ENCODE measurements around the gene GPR37L1. TPM values are rescaled to one million over a fixed set of nuclear protein-coding genes. Genes with fewer than 3 reads are reported as not detected.
A peak's percentile ranks its signal among the peaks of the same experiment; 100 is the strongest.
"Not testable (repeated sequence)": the region's sequence is repeated elsewhere in the genome, so short reads cannot be mapped to it uniquely, and the experiment has no call there.

The GPR37L1 gene
- total and polyA plus RNA-seq, 10 of the 15 experiments (the other 5 are each of a cell fraction or from before 2014, with no cell fraction given): under 0.01 to 0.08 (median 0.02) TPM; not detected in 5

DNA sequence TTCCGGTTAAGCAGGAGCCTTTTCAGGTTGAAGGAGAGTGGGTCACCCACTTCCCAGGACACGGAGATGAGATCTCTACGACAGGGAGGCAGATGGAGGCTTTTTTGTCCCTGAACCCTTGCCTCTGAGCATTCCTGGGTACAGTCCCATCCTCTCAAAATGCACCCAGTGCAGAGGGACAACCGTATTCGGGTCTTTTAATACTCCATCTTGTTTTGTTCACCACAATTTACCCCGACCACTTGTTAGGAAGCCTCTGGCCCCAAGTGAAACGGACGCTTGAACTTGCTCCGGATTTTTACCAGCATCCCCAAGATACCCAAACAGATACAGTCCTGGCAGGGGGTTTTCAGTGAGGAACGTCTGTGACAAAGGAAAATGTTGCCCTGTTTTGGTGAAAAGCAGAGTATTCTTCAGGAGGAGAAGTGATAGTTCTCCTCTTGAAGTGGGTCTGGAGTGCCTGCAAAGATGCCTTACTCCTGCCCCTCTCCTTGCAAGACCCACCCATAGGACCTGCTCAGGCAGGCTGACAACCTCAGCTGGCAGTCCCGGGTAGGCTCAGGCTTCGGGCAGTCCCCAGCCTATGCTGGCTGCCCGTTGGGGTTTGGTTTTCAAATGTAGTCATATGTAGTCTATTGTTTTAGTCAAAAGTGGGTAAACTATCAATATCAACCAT, 22.5 kb downstream of the GPR37L1 start:
- ChIA-PET SMC1A (ENCODE audit: uncharacterized antibody, unreplicated experiment) (interaction anchor here (1.2 kb wide), 1 partner anchor 11 kb away, joined by 3 read pairs; no protein-coding TSS in a partner anchor), CTCF (interaction anchor here (0.8 to 3.5 kb wide), 4 partner anchors 9 to 48 kb away, joined by 5 to 25 read pairs (median 10); partner anchors contain the start of genes LGR6 and PTPN7), RAD21 (ENCODE audit: unreplicated experiment) (interaction anchor here (1.4 kb wide), 1 partner anchor 17 kb away, joined by 3 read pairs; no protein-coding TSS in a partner anchor), POLR2A (interaction anchor here (1.2 kb wide), 1 partner anchor 10 kb away, joined by 7 read pairs; no protein-coding TSS in a partner anchor)
- peaks cover 8 to 10% of the 10 kb centered on the region in 2 experiments; a peak in 3 of 4 replicates for H3K36me3 ChIP-seq (ENCODE audit: control insufficient read depth in 2 of 2, insufficient read depth in 2 of 2, low read length in 1 of 2)
- intact Hi-C loops (cut with micrococcal nuclease; ENCODE audit: unreplicated experiment): no loop called here
- H2AFZ ChIP-seq (ENCODE audit: control insufficient read depth, low read depth, low read length): peak overlapping the region; percentile 33
- no peaks in the 10 kb centered on the region for H4K20me1 ChIP-seq (ENCODE audit: control insufficient read depth, insufficient read depth)
- H3K4me2 ChIP-seq (ENCODE audit: control insufficient read depth, insufficient read depth): peak overlapping the region; percentile 60
- BruUV-seq (replicated peaks): no TSS peak
- no peak for DNase-seq (ENCODE audit: low read depth, low spot score)
- H3K27me3 ChIP-seq (replicated peaks in 1 of 2; ENCODE audit: control insufficient read depth in 2 of 2, insufficient read depth in 2 of 2, low read length in 1 of 2): no peaks in the 10 kb centered on the region
- no peak overlapping the region for H3K27ac ChIP-seq (ENCODE audit: control insufficient read depth, insufficient read depth)
- no peaks in the 10 kb centered on the region for H3K9me3 ChIP-seq (replicated peaks; ENCODE audit: control insufficient read depth, insufficient read depth, low read length)
- in situ Hi-C loops (cut with MboI): no loop called here
- TF ChIP-seq JUNB (IDR thresholded peaks at IDR 0.05): 0 out of 2 replicates have a peak, but pooled peaks have one; percentile 17
- TF ChIP-seq, protein P1, sequence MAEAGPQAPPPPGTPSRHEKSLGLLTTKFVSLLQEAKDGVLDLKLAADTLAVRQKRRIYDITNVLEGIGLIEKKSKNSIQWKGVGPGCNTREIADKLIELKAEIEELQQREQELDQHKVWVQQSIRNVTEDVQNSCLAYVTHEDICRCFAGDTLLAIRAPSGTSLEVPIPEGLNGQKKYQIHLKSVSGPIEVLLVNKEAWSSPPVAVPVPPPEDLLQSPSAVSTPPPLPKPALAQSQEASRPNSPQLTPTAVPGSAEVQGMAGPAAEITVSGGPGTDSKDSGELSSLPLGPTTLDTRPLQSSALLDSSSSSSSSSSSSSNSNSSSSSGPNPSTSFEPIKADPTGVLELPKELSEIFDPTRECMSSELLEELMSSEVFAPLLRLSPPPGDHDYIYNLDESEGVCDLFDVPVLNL (IDR thresholded peaks at IDR 0.05; ENCODE audit: low read depth, low read length): no peak
- no peak for TF ChIP-seq MTA2 (IDR thresholded peaks at IDR 0.05; ENCODE audit: low read depth)
- TF ChIP-seq POLR2A (IDR thresholded peaks at IDR 0.05; ENCODE audit: low read depth, low read length): peak; percentile 37; the same call in 1 of the 2 replicates
- no peak for TF ChIP-seq IRF4 (IDR thresholded peaks at IDR 0.05; ENCODE audit: low read depth, low read length)
- TF ChIP-seq POLR2AphosphoS2 (IDR thresholded peaks at IDR 0.05; ENCODE audit: low read depth, low read length): peak; percentile 28; the same call in 1 of the 2 replicates
- 0 out of 2 replicates have a peak, but pooled peaks have one; percentile 8 for TF ChIP-seq RUNX3 (IDR thresholded peaks at IDR 0.05; ENCODE audit: low read length)
- peaks cover 32% of the 10 kb centered on the region for H3K79me2 ChIP-seq (ENCODE audit: control insufficient read depth, insufficient read depth, low read length)
- FAIRE-seq: peak; percentile 18
- peak overlapping the region; percentile 91 for H3K9ac ChIP-seq (ENCODE audit: control insufficient read depth, insufficient read depth, low read length)
- H3K4me1 ChIP-seq (ENCODE audit: control insufficient read depth, insufficient read depth, low read length): peaks cover 14% of the 10 kb centered on the region
- peak; percentile 65 for ATAC-seq
- under 1% methylated on average over 13 of the region's 13 CpGs for WGBS (ENCODE audit: insufficient coverage, insufficient replicate concordance, low lambda C conversion rate, missing lambda C conversion rate)
- H3K4me3 ChIP-seq: peak overlapping the region; percentile 86

DNA sequence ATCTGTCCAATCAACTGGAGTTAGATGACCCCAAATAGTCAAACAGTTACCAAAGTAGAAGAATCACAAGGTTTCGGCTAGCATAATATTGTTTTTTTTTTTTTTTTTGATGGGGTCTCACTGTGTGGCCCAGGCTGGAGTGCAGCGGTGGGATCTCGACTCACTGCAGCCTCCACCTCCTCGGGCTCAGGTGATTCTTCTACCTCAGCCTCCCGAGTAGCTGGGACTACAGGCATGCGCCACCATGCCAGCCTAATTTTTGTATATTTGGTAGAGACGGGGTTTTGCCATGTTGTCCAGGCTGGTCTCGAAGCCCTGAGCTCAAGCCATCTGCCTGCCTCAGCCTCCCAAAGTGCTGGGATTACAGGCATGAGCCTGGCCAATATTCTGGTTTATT, 23.0 kb downstream of the GPR37L1 start:
- H3K27ac ChIP-seq (ENCODE audit: control insufficient read depth, insufficient read depth); H3K4me3 ChIP-seq; H3K9ac ChIP-seq (ENCODE audit: control insufficient read depth, insufficient read depth, low read length); FAIRE-seq; H3K9me3 ChIP-seq (replicated peaks; ENCODE audit: control insufficient read depth, insufficient read depth, low read length); H3K27me3 ChIP-seq (replicated peaks in 1 of 2; ENCODE audit: control insufficient read depth in 2 of 2, insufficient read depth in 2 of 2, low read length in 1 of 2); ATAC-seq; DNase-seq (ENCODE audit: low read depth, low spot score); intact Hi-C loops (cut with micrococcal nuclease; ENCODE audit: unreplicated experiment); in situ Hi-C loops (cut with MboI); H4K20me1 ChIP-seq (ENCODE audit: control insufficient read depth, insufficient read depth); RAD21 ChIA-PET (ENCODE audit: unreplicated experiment); BruUV-seq (replicated peaks); H2AFZ ChIP-seq (ENCODE audit: control insufficient read depth, low read depth, low read length): not testable (repeated sequence)
- H3K4me2 ChIP-seq (ENCODE audit: control insufficient read depth, insufficient read depth): peak overlapping the region; percentile 60; the same call in 1 of the 2 replicates
- peaks cover 28% of the 10 kb centered on the region for H3K79me2 ChIP-seq (ENCODE audit: control insufficient read depth, insufficient read depth, low read length)
- H3K4me1 ChIP-seq (ENCODE audit: control insufficient read depth, insufficient read depth, low read length): peaks cover 14% of the 10 kb centered on the region
- ChIA-PET POLR2A (interaction anchor here (0.7 to 3.3 kb wide), 4 partner anchors 10 to 191 kb away, joined by 3 to 15 read pairs (median 6); partner anchors contain the start of gene PTPN7), SMC1A (ENCODE audit: uncharacterized antibody, unreplicated experiment) (interaction anchor here (1.2 kb wide), 1 partner anchor 11 kb away, joined by 3 read pairs; no protein-coding TSS in a partner anchor), CTCF (interaction anchor here (1.4 to 2.9 kb wide), 3 partner anchors 9 to 14 kb away, joined by 4 to 14 read pairs (median 7); partner anchors contain the start of gene PTPN7)
- peaks cover 12 to 13% of the 10 kb centered on the region in 2 experiments; a peak in 3 of 4 replicates for H3K36me3 ChIP-seq (ENCODE audit: control insufficient read depth in 2 of 2, insufficient read depth in 2 of 2, low read length in 1 of 2)
- 83% methylated on average over 8 of the region's 8 CpGs for WGBS (ENCODE audit: insufficient coverage, insufficient replicate concordance, low lambda C conversion rate, missing lambda C conversion rate)
